GM12872 (cell line): Measurements from ENCODE around the gene GOLT1B.

ENCODE experiments used
- CTCF ChIP-seq: IDR thresholded peaks from 3 replicates; pipeline ENCODE4 v1.5.1; 2011; ENCODE audit warnings: low read depth, mild to moderate bottlenecking, low read length, moderate library complexity; ENCODE audit not compliant: insufficient read depth

The GOLT1B gene

GRCh38 chr12:21541773-21542172 is 40.2 kb downstream of the GOLT1B start:
- TF ChIP-seq CTCF = no peak

- no peak for TF ChIP-seq CTCF
Observed at GRCh38 chr12:21542403-21542802, 40.8 kb downstream of the GOLT1B start.

GRCh38 chr12:21543151-21543550 is 41.6 kb downstream of the GOLT1B start:
- no peak for TF ChIP-seq CTCF

GRCh38 chr12:21545557-21545956 is 44.0 kb downstream of the GOLT1B start:
- no peak for TF ChIP-seq CTCF

- no peak for TF ChIP-seq CTCF
Observed at GRCh38 chr12:21546716-21547115, 45.1 kb downstream of the GOLT1B start.

GRCh38 chr12:21547437-21547836 is 45.8 kb downstream of the GOLT1B start:
- no peak for TF ChIP-seq CTCF

- TF ChIP-seq CTCF = no peak
Observed at GRCh38 chr12:21551841-21552465, 50.4 kb downstream of the GOLT1B start.
